Neutrophil (primary cell): ENCODE data around the gene XRCC5.

Source experiments
- H3K27ac ChIP-seq: fragments of 200-600 bp; sonication (generic); 2 replicates; pipeline ENCODE4 v1.5.1; 2016; ENCODE audit warnings: mild to moderate bottlenecking, moderate library complexity
- H3K27me3 ChIP-seq: fragments of 200-600 bp; sonication (generic); 2 replicates; pipeline ENCODE4 v1.6.0; 2016; ENCODE audit warnings: mild to moderate bottlenecking
- H3K36me3 ChIP-seq: fragments of 200-600 bp; sonication (generic); 2 replicates; pipeline ENCODE4 v1.5.1; 2017
- H3K4me1 ChIP-seq, 2 experiments: fragments of 200-600 bp in 1 of 2; sonication (generic) in 1 of 2; 1 replicate in 1 of 2; 2 replicates in 1 of 2; pipeline versions ENCODE4 v1.5.1 to v1.6.1; 2013 to 2016; ENCODE audit warnings: low read depth in 1 of 2, low read length in 1 of 2, mild to moderate bottlenecking in 1 of 2, moderate library complexity in 1 of 2; ENCODE audit not compliant: control insufficient read depth in 1 of 2, insufficient read depth in 1 of 2
- H3K4me3 ChIP-seq, 2 experiments: fragments of 200-600 bp in 1 of 2; sonication (generic) in 1 of 2; 1 replicate in 1 of 2; 2 replicates in 1 of 2; pipeline ENCODE4 v1.5.1; 2013 to 2016; ENCODE audit warnings: low read depth in 1 of 2, low read length in 1 of 2, mild to moderate bottlenecking in 1 of 2, moderate library complexity in 1 of 2
- H3K9me3 ChIP-seq: fragments of 200-600 bp; sonication (generic); 2 replicates; pipeline ENCODE4 v1.5.1; 2016
- TF ChIP-seq, protein P1 (sequence below): fragments of 200-600 bp; sonication (generic); IDR thresholded peaks from 2 replicates; pipeline ENCODE4 v1.5.1; 2016; ENCODE audit warnings: antibody characterized with exemption

Gene XRCC5

DNA sequence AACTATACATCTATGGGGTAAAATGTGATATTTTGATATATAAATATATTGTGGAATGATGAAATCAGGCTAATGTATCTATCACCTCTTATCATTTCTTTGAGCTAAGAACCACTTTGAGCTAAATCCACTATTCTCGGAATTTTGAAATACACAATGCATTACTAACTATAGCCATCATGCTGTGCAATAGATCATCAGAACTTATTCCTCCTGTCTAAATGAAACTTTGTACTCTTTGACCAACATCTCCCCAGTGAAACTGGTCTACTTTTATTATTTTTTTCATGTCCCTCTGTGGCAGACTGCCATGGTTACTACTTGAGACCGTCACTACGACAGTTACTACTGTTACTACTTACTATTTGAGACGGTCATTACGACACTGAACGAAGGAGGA lies 39.0 kb upstream of the XRCC5 start:
- H3K36me3 ChIP-seq = peaks cover 25% of the 10 kb centered on the region
- TF ChIP-seq, protein P1, sequence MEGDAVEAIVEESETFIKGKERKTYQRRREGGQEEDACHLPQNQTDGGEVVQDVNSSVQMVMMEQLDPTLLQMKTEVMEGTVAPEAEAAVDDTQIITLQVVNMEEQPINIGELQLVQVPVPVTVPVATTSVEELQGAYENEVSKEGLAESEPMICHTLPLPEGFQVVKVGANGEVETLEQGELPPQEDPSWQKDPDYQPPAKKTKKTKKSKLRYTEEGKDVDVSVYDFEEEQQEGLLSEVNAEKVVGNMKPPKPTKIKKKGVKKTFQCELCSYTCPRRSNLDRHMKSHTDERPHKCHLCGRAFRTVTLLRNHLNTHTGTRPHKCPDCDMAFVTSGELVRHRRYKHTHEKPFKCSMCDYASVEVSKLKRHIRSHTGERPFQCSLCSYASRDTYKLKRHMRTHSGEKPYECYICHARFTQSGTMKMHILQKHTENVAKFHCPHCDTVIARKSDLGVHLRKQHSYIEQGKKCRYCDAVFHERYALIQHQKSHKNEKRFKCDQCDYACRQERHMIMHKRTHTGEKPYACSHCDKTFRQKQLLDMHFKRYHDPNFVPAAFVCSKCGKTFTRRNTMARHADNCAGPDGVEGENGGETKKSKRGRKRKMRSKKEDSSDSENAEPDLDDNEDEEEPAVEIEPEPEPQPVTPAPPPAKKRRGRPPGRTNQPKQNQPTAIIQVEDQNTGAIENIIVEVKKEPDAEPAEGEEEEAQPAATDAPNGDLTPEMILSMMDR = no peak
- no peaks in the 10 kb centered on the region for H3K9me3 ChIP-seq
- no peak overlapping the region for H3K27ac ChIP-seq
- peaks cover 12 to 15% of the 10 kb centered on the region in 2 experiments for H3K4me1 ChIP-seq
- H3K4me3 ChIP-seq = no peak overlapping the region
- H3K27me3 ChIP-seq = no peaks in the 10 kb centered on the region

DNA sequence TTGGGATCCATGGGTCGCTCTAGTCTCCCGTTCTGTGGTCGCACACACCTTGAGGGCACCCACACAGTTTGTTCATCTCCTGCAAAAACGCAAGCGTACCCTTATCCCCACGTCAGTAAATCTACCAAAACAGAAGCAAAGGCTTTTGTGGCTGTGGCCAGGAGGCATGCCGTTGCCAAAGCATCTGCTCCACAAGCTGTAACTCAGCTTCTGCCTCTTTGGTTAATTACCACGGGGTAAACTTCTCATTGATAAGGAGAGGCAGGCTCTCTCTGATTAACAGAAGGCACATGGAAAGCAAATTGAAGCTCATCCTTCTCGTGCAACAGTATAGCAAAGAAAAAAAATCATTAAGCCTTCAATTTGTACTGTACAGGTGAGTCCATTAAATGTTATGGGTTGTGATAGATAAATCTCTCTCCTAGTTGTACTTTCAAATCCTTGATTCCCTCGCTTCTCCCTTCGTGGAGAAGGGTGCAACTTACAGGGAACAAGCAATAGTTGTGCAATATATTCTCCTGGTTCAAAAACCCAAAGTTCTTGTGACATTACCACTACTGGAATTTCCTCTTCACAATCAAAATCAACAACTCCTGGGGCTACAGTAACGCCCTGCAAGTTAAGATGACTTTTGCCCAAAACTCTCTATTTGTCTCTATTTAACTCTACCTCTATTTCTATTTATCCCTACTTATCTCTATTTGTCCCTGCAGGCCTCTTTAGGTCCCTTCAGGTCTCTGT lies 37.9 kb upstream of the XRCC5 start:
- Histone ChIP-seq H3K4me1 (peaks cover 12 to 18% of the 10 kb centered on the region in 2 experiments), H3K4me3 (no peak overlapping the region), H3K27me3 (no peaks in the 10 kb centered on the region), H3K27ac (no peak overlapping the region), H3K36me3 (peaks cover 14% of the 10 kb centered on the region), H3K9me3 (no peaks in the 10 kb centered on the region)
- TF ChIP-seq, protein P1 = no peak

DNA sequence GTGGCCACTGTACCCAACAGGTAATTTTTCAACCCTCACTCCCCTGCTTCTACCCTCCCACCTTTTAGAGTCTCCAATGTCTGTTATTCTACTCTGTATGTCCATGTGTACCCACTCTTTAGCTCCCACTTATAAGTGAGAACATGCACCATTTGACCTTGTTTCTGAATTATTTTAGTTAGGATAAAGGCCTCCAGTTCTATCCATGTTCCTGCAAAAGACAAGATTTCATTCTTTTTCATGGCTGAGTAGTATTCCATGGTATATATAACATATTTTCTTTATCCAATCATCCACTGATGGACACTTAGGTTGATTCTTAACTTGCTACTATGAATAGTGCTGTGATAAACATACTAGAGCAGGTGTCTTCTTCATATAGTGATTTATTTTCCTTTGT lies 36.7 kb upstream of the XRCC5 start:
- Histone ChIP-seq H3K9me3 (no peaks in the 10 kb centered on the region), H3K27ac (no peak overlapping the region), H3K36me3 (peaks cover 9% of the 10 kb centered on the region), H3K4me1 (peaks cover 12 to 18% of the 10 kb centered on the region in 2 experiments), H3K27me3 (no peaks in the 10 kb centered on the region), H3K4me3 (no peak overlapping the region)
- TF ChIP-seq, protein P1 = no peak

DNA sequence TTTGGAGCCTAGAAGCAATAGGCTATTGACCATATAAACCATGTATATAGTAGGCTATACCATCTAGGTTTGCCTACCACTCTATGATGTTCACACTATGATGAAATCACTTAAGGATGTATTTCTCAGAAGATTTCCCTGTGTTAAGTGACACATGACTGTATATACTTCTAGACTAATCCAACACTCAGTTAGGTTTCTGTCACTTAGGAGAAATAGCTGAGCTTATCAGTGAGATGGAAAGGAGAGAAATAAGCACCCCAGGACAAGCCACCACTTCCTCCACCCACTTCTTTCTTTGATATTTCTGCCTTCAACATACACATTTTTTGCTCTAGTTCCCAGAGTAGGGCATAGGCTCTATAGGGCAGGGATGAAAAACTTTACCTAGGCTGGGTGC lies 35.4 kb upstream of the XRCC5 start:
- H3K27ac ChIP-seq = no peak overlapping the region
- H3K4me1 ChIP-seq = peaks cover 20 to 29% of the 10 kb centered on the region in 2 experiments
- H3K27me3 ChIP-seq = no peaks in the 10 kb centered on the region
- peaks cover 9% of the 10 kb centered on the region for H3K36me3 ChIP-seq
- H3K4me3 ChIP-seq = no peak overlapping the region
- TF ChIP-seq, protein P1 = no peak
- no peaks in the 10 kb centered on the region for H3K9me3 ChIP-seq

DNA sequence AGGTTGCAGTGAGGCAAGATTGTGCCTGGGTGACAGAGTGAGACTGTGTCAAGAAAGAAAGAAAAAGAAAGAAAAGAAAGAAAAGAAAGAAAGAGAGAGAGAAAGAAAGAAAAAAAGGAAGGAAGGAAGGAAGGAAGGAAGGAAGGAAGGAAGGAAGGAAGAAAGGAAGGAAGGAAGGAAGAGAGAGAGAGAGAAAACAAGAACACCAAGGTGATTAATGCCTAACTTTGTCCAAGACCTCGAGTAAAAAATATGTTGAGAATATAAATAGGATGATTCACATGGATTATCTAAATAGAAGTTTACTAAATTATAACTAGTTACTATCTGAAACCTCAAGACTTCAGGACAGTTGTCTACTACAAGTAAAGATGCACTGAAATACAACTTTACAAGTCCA lies 34.8 kb upstream of the XRCC5 start:
- H3K36me3 ChIP-seq = peaks cover 9% of the 10 kb centered on the region
- peaks cover 25 to 35% of the 10 kb centered on the region in 2 experiments for H3K4me1 ChIP-seq
- TF ChIP-seq, protein P1 = no peak
- no peaks in the 10 kb centered on the region for H3K9me3 ChIP-seq
- H3K27ac ChIP-seq = no peak overlapping the region
- no peaks in the 10 kb centered on the region for H3K27me3 ChIP-seq
- H3K4me3 ChIP-seq = no peak overlapping the region
